Natural killer cell (primary cell): ENCODE results near the gene ITPRID2. TPM values are rescaled to one million over a fixed set of nuclear protein-coding genes. Genes with fewer than 3 reads are reported as not detected.

Experiments used
- ATAC-seq, 3 donors: fragments of 150-1000 bp in 2 of 3; fragments of 200-7000 bp in 1 of 3; cut with Tn5 transposase; 1 replicate in 1 of 3; 2 replicates in 2 of 3; pipeline ENCODE4 v1.10.0; 2021; ENCODE audit warnings: mild to moderate bottlenecking in 2 of 3, moderate library complexity in 2 of 3
- DNase-seq, 2 donors: peaks; one replicate each; pipeline versions ENCODE4 v3.0.0 to v3.0.0-alpha.2; 2013 to 2021; ENCODE audit warnings: mixed read lengths in 1 of 2
- H3K27ac ChIP-seq: one replicate; pipeline ENCODE4 v1.5.1; 2013; ENCODE audit warnings: mild to moderate bottlenecking, low read length
- H3K27me3 ChIP-seq: one replicate; pipeline ENCODE4 v1.6.1; 2013; ENCODE audit warnings: low read length; ENCODE audit not compliant: control insufficient read depth, insufficient read depth
- H3K36me3 ChIP-seq: one replicate; pipeline ENCODE4 v1.6.1; 2013; ENCODE audit warnings: low read length; ENCODE audit not compliant: control insufficient read depth, insufficient read depth
- H3K4me1 ChIP-seq: one replicate; pipeline ENCODE4 v1.6.1; 2013; ENCODE audit warnings: low read length; ENCODE audit not compliant: control insufficient read depth, insufficient read depth
- H3K4me3 ChIP-seq: one replicate; pipeline ENCODE4 v1.5.1; 2013; ENCODE audit warnings: low read length
- H3K9me3 ChIP-seq: one replicate; pipeline ENCODE4 v1.6.1; 2013; ENCODE audit warnings: low read length; ENCODE audit not compliant: control insufficient read depth, insufficient read depth
- H3K27ac Mint-ChIP-seq, 2 donors: one replicate each; pipeline ENCODE4 v1.8.0; 2022; ENCODE audit warnings: mild to moderate bottlenecking in 2 of 2, mixed read lengths in 2 of 2, moderate library complexity in 1 of 2
- H3K27me3 Mint-ChIP-seq, 2 donors: one replicate each; pipeline ENCODE4 v1.8.0; 2022; ENCODE audit warnings: low read depth in 2 of 2, mixed read lengths in 2 of 2
- H3K36me3 Mint-ChIP-seq: one replicate; pipeline ENCODE4 v1.8.0; 2022; ENCODE audit warnings: mixed read lengths
- H3K4me1 Mint-ChIP-seq, 2 donors: one replicate each; pipeline ENCODE4 v1.8.0; 2022; ENCODE audit warnings: mixed read lengths in 2 of 2
- H3K4me3 Mint-ChIP-seq: one replicate; pipeline ENCODE4 v1.8.0; 2022; ENCODE audit warnings: mild to moderate bottlenecking, moderate library complexity, mixed read lengths
- H3K9me3 Mint-ChIP-seq, 2 donors: one replicate each; pipeline ENCODE4 v1.8.0; 2022; ENCODE audit warnings: mixed read lengths in 2 of 2
- WGBS: methylation state at CpG from one replicate; pipeline ENCODE4 v1.1.7; 2013; ENCODE audit warnings: missing lambda C conversion rate; ENCODE audit not compliant: insufficient coverage; 5-methylcytosine and 5-hydroxymethylcytosine counted together
- intact Hi-C: fragments of 100-400 bp; cut with micrococcal nuclease; formaldehyde crosslinking; loops from one replicate; pipeline ENCODE4 v1.14.2; 2022
- total RNA-seq, 4 donors: library from RNA; stranded (reverse); fragments of 120-200 nt in 1 of 4; gene quantifications; one replicate each; pipeline versions ENCODE4 v1.2.3 to v1.2.4, GENCODE V29; 2013 to 2022
- TF ChIP-seq, protein P1 (sequence below): fragments of 200-600 bp; IDR thresholded peaks from one replicate; pipeline ENCODE4 v1.8.0; 2022; ENCODE audit warnings: antibody characterized with exemption

Gene ITPRID2
- total RNA-seq, 3 donors from 2014 or later (not counting 1 experiment from before 2014, with no cell fraction given): 63.7 to 89.6 (median 65.8) TPM

DNA sequence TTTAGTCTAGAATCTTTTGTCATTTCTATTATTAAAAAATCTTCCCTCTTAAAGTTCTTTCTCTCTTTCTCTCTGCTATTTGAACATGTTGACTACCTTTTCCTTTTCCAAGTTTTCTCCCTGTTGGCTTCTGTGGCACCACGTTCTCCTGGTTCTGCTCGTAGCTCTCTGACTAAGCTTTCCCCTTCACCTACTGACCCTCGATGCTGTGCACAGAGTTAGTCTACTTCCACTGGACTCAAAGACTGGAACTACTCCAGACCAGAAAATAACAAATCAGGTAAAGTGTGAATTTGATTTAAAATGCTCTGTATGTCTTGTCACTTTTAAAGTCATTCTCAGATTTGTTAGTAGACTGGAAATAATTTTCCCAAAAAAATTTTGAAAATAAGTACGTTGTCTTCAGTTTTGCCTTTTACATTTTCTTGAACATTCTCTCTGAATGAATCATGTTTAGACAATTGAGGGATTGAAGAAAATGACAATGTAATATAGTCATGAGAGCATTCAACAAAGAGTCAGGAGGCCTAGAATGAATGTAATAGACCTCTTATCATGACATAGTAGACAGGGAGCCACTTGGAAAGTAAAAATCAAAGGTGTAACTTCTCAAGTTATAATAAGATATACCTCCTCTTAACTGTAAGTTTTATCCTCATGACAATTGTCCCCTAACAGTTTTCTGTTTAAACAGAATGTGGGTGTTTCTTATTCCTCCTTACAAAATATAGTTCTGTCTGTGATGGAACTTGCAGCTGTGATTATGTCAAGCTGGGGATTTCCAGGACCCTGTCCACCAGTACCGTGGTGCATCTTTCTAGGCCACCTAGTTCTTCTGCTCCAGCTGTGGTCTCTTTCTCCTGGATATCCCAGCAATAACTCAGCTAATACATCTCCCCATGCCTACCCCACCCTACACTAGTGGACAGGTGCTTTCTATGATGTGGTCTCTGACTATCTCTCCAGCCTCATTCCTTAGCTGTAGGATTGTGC is 25.5 kb downstream of the ITPRID2 start:
- no peaks in the 10 kb centered on the region for H3K9me3 Mint-ChIP-seq

GRCh38 chr2:181918188-181918587 is 26.7 kb downstream of the ITPRID2 start:
- H3K27ac ChIP-seq: no peak overlapping the region
- no peaks in the 10 kb centered on the region for H3K4me1 ChIP-seq
- H3K4me1 Mint-ChIP-seq: no peaks in the 10 kb centered on the region
- intact Hi-C loops: no loop called here
- ATAC-seq (no peak), DNase-seq (no peak)
- H3K36me3 Mint-ChIP-seq: peaks cover 22% of the 10 kb centered on the region
- H3K4me3 ChIP-seq: no peak overlapping the region
- no peak overlapping the region for H3K4me3 Mint-ChIP-seq
- H3K27me3 Mint-ChIP-seq: no peaks in the 10 kb centered on the region
- TF ChIP-seq, protein P1, sequence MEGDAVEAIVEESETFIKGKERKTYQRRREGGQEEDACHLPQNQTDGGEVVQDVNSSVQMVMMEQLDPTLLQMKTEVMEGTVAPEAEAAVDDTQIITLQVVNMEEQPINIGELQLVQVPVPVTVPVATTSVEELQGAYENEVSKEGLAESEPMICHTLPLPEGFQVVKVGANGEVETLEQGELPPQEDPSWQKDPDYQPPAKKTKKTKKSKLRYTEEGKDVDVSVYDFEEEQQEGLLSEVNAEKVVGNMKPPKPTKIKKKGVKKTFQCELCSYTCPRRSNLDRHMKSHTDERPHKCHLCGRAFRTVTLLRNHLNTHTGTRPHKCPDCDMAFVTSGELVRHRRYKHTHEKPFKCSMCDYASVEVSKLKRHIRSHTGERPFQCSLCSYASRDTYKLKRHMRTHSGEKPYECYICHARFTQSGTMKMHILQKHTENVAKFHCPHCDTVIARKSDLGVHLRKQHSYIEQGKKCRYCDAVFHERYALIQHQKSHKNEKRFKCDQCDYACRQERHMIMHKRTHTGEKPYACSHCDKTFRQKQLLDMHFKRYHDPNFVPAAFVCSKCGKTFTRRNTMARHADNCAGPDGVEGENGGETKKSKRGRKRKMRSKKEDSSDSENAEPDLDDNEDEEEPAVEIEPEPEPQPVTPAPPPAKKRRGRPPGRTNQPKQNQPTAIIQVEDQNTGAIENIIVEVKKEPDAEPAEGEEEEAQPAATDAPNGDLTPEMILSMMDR: no peak
- H3K36me3 ChIP-seq: peaks cover 62% of the 10 kb centered on the region
- no peak overlapping the region for H3K27ac Mint-ChIP-seq
- H3K27me3 ChIP-seq: no peaks in the 10 kb centered on the region
- H3K9me3 ChIP-seq: no peaks in the 10 kb centered on the region
- H3K9me3 Mint-ChIP-seq: no peaks in the 10 kb centered on the region
- WGBS: 93% methylated on average over 5 of the region's 5 CpGs

More for the DNA sequence above, 25.5 kb downstream of the ITPRID2 start:
- intact Hi-C loops: no loop called here
- ATAC-seq: no peak
- Mint-ChIP-seq H3K4me3 (no peak overlapping the region), H3K27ac (no peak overlapping the region), H3K4me1 (no peaks in the 10 kb centered on the region), H3K27me3 (no peaks in the 10 kb centered on the region), H3K36me3 (peaks cover 22% of the 10 kb centered on the region)
- H3K27me3 ChIP-seq: no peaks in the 10 kb centered on the region
- TF ChIP-seq, protein P1: no peak
- DNase-seq: no peak
- H3K36me3 ChIP-seq: peaks cover 59% of the 10 kb centered on the region
- no peak overlapping the region for H3K4me3 ChIP-seq
- 93% methylated on average over 4 of the region's 5 CpGs for WGBS
- H3K9me3 ChIP-seq: no peaks in the 10 kb centered on the region
- no peak overlapping the region for H3K27ac ChIP-seq
- no peaks in the 10 kb centered on the region for H3K4me1 ChIP-seq

GRCh38 chr2:181923121-181923520 is 31.6 kb downstream of the ITPRID2 start:
- Mint-ChIP-seq H3K4me3 (no peak overlapping the region), H3K27me3 (no peaks in the 10 kb centered on the region), H3K9me3 (no peaks in the 10 kb centered on the region), H3K4me1 (no peaks in the 10 kb centered on the region), H3K36me3 (no peaks in the 10 kb centered on the region), H3K27ac (no peak overlapping the region)
- intact Hi-C loops: no loop called here
- no peak for DNase-seq
- TF ChIP-seq, protein P1: no peak
- H3K9me3 ChIP-seq: no peaks in the 10 kb centered on the region
- no peak overlapping the region for H3K4me3 ChIP-seq
- H3K4me1 ChIP-seq: no peaks in the 10 kb centered on the region
- no CpG with 5 or more reads among the region's 1 CpG for WGBS
- ATAC-seq: no peak
- H3K27me3 ChIP-seq: no peaks in the 10 kb centered on the region
- no peak overlapping the region for H3K27ac ChIP-seq
- peaks cover 37% of the 10 kb centered on the region for H3K36me3 ChIP-seq
